HG03064 (cell line): ENCODE results near the gene SRPX.

Source experiments
- ATAC-seq: cut with Tn5 transposase; IDR thresholded peaks from one replicate; pipeline ENCODE4 v1.9.1; 2021; ENCODE audit warnings: low read depth; ENCODE audit not compliant: unreplicated experiment

SRPX gene

GRCh38 chrX:38220415-38221390, at the start of gene SRPX:
TSS of gene SRPX (minus strand) at chrX:38220871. CDS start at chrX:38220792, 79 bp downstream.
- no peak for ATAC-seq

GRCh38 chrX:38268011-38268410, 47.3 kb upstream of the SRPX start:
- no peak for ATAC-seq

- no peak for ATAC-seq
These were observed 42.3 kb upstream of the SRPX start for GRCh38 chrX:38262715-38263620.

GRCh38 chrX:38260231-38260630, 39.6 kb upstream of the SRPX start:
- ATAC-seq = no peak

GRCh38 chrX:38256019-38256418, 35.3 kb upstream of the SRPX start:
- ATAC-seq = no peak

- ATAC-seq = no peak
These were observed 29.3 kb upstream of the SRPX start for GRCh38 chrX:38249965-38250364.

- ATAC-seq = no peak
These were observed 26.4 kb upstream of the SRPX start for GRCh38 chrX:38247051-38247450.

GRCh38 chrX:38240541-38240940, 19.9 kb upstream of the SRPX start:
- no peak for ATAC-seq

GRCh38 chrX:38236901-38237615, 16.4 kb upstream of the SRPX start:
- no peak for ATAC-seq

- ATAC-seq = no peak
These were observed 13.4 kb upstream of the SRPX start for GRCh38 chrX:38233891-38234667.

GRCh38 chrX:38232079-38232686, 11.5 kb upstream of the SRPX start:
- no peak for ATAC-seq

GRCh38 chrX:38225093-38225492, 4.4 kb upstream of the SRPX start:
- no peak for ATAC-seq

GRCh38 chrX:38224160-38224559, 3.5 kb upstream of the SRPX start:
- no peak for ATAC-seq

GRCh38 chrX:38221391-38221929, 789 bp upstream of the SRPX start:
- ATAC-seq = no peak

- ATAC-seq = no peak
These were observed 652 bp downstream of the SRPX start for GRCh38 chrX:38220024-38220414.

GRCh38 chrX:38216642-38217041, 4.0 kb downstream of the SRPX start:
- no peak for ATAC-seq

- no peak for ATAC-seq
These were observed 5.8 kb downstream of the SRPX start for GRCh38 chrX:38214551-38215531.

GRCh38 chrX:38214044-38214443, 6.6 kb downstream of the SRPX start:
- no peak for ATAC-seq
